ENCODE results near the gene CARS2. TPM values are rescaled to one million over a fixed set of nuclear protein-coding genes. Genes with fewer than 3 reads are reported as not detected.

CARS2 gene
- total and polyA plus RNA-seq, 2 of the 8 experiments (the other 6 are each of a cell fraction or from before 2014, with no cell fraction given), result 47.7 to 55.9 TPM

DNA sequence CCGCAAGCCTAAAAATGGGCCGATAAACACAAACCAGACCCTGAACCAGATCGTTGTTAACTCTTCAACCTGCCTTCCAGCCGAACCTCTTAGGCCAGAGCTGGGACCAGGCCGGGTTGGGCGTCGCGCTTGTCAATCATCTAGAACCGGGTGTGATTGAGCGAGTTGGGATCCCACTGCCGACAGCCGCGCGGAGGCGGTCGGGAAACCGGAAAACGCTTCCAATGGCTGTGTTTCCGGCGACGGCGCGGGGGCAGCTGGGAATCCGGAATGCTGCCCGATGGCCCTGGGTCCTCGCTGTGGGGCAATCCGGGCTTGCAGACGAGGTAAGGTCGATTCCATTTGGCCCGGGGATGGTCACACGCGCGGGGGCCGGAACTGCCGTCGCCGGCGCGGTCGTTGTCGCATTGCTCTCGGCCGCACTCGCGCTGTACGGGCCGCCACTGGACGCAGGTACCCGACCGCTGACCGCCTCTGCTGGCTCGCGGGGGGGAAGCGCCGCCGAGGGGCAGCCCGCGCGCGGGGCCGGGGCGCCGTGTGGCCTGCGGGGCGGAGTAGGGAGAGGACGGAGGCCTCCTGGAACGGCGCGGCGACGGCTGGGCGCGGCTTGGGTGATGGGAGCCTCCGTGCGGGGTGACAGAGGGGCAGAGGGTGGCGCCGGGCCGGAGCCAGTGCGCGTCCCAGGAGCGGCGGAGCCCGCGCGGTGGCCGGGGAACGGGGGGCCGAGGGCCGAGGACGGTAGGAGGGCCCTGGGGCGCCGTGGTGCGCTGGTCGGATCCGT is 90.4 kb downstream of the CARS2 start, which contains the start of gene NAXD (continued):
- TF ChIP-seq RAD21 (IDR thresholded peaks at IDR 0.05 in 1 of 2, conservative IDR thresholded peaks at IDR 0.05 in 1 of 2; ENCODE audit: low read depth in 2 of 2, low read length in 2 of 2) (no peak), RBBP5 (IDR thresholded peaks at IDR 0.05; ENCODE audit: borderline replicate concordance, low read depth, low read length) (no peak; the same call in 1 of the 2 replicates), CHD2 (IDR thresholded peaks at IDR 0.05; ENCODE audit: low read length) (peak; percentile 69), HDAC6 (IDR thresholded peaks at IDR 0.05; ENCODE audit: low read depth, low read length) (no peak)
- TF ChIP-seq, protein P1, sequence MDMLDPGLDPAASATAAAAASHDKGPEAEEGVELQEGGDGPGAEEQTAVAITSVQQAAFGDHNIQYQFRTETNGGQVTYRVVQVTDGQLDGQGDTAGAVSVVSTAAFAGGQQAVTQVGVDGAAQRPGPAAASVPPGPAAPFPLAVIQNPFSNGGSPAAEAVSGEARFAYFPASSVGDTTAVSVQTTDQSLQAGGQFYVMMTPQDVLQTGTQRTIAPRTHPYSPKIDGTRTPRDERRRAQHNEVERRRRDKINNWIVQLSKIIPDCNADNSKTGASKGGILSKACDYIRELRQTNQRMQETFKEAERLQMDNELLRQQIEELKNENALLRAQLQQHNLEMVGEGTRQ (IDR thresholded peaks at IDR 0.05; ENCODE audit: low read length), result peak; percentile 5; the same call in 1 of the 2 replicates
- TF ChIP-seq, protein P2, sequence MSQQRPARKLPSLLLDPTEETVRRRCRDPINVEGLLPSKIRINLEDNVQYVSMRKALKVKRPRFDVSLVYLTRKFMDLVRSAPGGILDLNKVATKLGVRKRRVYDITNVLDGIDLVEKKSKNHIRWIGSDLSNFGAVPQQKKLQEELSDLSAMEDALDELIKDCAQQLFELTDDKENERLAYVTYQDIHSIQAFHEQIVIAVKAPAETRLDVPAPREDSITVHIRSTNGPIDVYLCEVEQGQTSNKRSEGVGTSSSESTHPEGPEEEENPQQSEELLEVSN (IDR thresholded peaks at IDR 0.05), result peak; percentile 69
- TF ChIP-seq, protein P3, sequence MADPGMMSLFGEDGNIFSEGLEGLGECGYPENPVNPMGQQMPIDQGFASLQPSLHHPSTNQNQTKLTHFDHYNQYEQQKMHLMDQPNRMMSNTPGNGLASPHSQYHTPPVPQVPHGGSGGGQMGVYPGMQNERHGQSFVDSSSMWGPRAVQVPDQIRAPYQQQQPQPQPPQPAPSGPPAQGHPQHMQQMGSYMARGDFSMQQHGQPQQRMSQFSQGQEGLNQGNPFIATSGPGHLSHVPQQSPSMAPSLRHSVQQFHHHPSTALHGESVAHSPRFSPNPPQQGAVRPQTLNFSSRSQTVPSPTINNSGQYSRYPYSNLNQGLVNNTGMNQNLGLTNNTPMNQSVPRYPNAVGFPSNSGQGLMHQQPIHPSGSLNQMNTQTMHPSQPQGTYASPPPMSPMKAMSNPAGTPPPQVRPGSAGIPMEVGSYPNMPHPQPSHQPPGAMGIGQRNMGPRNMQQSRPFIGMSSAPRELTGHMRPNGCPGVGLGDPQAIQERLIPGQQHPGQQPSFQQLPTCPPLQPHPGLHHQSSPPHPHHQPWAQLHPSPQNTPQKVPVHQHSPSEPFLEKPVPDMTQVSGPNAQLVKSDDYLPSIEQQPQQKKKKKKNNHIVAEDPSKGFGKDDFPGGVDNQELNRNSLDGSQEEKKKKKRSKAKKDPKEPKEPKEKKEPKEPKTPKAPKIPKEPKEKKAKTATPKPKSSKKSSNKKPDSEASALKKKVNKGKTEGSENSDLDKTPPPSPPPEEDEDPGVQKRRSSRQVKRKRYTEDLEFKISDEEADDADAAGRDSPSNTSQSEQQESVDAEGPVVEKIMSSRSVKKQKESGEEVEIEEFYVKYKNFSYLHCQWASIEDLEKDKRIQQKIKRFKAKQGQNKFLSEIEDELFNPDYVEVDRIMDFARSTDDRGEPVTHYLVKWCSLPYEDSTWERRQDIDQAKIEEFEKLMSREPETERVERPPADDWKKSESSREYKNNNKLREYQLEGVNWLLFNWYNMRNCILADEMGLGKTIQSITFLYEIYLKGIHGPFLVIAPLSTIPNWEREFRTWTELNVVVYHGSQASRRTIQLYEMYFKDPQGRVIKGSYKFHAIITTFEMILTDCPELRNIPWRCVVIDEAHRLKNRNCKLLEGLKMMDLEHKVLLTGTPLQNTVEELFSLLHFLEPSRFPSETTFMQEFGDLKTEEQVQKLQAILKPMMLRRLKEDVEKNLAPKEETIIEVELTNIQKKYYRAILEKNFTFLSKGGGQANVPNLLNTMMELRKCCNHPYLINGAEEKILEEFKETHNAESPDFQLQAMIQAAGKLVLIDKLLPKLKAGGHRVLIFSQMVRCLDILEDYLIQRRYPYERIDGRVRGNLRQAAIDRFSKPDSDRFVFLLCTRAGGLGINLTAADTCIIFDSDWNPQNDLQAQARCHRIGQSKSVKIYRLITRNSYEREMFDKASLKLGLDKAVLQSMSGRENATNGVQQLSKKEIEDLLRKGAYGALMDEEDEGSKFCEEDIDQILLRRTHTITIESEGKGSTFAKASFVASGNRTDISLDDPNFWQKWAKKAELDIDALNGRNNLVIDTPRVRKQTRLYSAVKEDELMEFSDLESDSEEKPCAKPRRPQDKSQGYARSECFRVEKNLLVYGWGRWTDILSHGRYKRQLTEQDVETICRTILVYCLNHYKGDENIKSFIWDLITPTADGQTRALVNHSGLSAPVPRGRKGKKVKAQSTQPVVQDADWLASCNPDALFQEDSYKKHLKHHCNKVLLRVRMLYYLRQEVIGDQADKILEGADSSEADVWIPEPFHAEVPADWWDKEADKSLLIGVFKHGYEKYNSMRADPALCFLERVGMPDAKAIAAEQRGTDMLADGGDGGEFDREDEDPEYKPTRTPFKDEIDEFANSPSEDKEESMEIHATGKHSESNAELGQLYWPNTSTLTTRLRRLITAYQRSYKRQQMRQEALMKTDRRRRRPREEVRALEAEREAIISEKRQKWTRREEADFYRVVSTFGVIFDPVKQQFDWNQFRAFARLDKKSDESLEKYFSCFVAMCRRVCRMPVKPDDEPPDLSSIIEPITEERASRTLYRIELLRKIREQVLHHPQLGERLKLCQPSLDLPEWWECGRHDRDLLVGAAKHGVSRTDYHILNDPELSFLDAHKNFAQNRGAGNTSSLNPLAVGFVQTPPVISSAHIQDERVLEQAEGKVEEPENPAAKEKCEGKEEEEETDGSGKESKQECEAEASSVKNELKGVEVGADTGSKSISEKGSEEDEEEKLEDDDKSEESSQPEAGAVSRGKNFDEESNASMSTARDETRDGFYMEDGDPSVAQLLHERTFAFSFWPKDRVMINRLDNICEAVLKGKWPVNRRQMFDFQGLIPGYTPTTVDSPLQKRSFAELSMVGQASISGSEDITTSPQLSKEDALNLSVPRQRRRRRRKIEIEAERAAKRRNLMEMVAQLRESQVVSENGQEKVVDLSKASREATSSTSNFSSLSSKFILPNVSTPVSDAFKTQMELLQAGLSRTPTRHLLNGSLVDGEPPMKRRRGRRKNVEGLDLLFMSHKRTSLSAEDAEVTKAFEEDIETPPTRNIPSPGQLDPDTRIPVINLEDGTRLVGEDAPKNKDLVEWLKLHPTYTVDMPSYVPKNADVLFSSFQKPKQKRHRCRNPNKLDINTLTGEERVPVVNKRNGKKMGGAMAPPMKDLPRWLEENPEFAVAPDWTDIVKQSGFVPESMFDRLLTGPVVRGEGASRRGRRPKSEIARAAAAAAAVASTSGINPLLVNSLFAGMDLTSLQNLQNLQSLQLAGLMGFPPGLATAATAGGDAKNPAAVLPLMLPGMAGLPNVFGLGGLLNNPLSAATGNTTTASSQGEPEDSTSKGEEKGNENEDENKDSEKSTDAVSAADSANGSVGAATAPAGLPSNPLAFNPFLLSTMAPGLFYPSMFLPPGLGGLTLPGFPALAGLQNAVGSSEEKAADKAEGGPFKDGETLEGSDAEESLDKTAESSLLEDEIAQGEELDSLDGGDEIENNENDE (IDR thresholded peaks at IDR 0.05; ENCODE audit: insufficient replicate concordance, low read length), result no peak

Data from H1 (cell line).